Calu3 (cell line): ENCODE measurements around the gene KATNB1. TPM values are rescaled to one million over a fixed set of nuclear protein-coding genes. Genes with fewer than 3 reads are reported as not detected.

Experiments used
- BruUV-seq: library from RNA; stranded (reverse); fragments of 400-500 nt; replicated peaks from 2 replicates; lab custom pipeline; 2021; lab: Mats Ljungman, UMichigan
- CTCF ChIA-PET: fragments of 300-600 bp; sonication (Branson Sonifier 250); formaldehyde crosslinking; loops from one replicate; lab custom pipeline; 2022; ENCODE audit warnings: antibody characterized with exemption; lab: Charles Lee
- DNase-seq: peaks from one replicate; pipeline ENCODE4 v3.0.0; 2022
- H3K27ac Mint-ChIP-seq: one replicate; pipeline ENCODE4 v1.8.0; 2022; ENCODE audit warnings: mixed read lengths; ENCODE audit not compliant: unreplicated experiment
- H3K27me3 Mint-ChIP-seq: one replicate; pipeline ENCODE4 v1.8.0; 2022; ENCODE audit warnings: mixed read lengths; ENCODE audit not compliant: unreplicated experiment
- H3K36me3 Mint-ChIP-seq: one replicate; pipeline ENCODE4 v1.8.0; 2022; ENCODE audit warnings: mild to moderate bottlenecking, moderate library complexity, mixed read lengths; ENCODE audit not compliant: insufficient read depth, unreplicated experiment
- H3K4me1 Mint-ChIP-seq: one replicate; pipeline ENCODE4 v1.8.0; 2022; ENCODE audit warnings: mild to moderate bottlenecking, low read depth, mixed read lengths; ENCODE audit not compliant: unreplicated experiment
- H3K4me3 Mint-ChIP-seq: one replicate; pipeline ENCODE4 v1.8.0; 2022; ENCODE audit warnings: mild to moderate bottlenecking, low read depth, moderate library complexity, mixed read lengths; ENCODE audit not compliant: unreplicated experiment
- H3K9me3 Mint-ChIP-seq: one replicate; pipeline ENCODE4 v1.8.0; 2022; ENCODE audit warnings: low read depth, mixed read lengths; ENCODE audit not compliant: unreplicated experiment
- CTCF ChIP-seq: fragments of 200-600 bp; IDR thresholded peaks from one replicate; pipeline ENCODE4 v1.8.0; 2022; ENCODE audit warnings: antibody characterized with exemption; ENCODE audit not compliant: unreplicated experiment
- intact Hi-C: fragments of 100-400 bp; cut with micrococcal nuclease; formaldehyde crosslinking; loops from one replicate; pipeline ENCODE4 v1.10.0; 2022; ENCODE audit not compliant: unreplicated experiment
- total RNA-seq: library from RNA; stranded (reverse); gene quantifications from 2 replicates; pipeline ENCODE4 v1.2.3, GENCODE V29; 2022

The KATNB1 gene
- total RNA-seq, 1 experiment from 2014 or later = 28.6 TPM

DNA sequence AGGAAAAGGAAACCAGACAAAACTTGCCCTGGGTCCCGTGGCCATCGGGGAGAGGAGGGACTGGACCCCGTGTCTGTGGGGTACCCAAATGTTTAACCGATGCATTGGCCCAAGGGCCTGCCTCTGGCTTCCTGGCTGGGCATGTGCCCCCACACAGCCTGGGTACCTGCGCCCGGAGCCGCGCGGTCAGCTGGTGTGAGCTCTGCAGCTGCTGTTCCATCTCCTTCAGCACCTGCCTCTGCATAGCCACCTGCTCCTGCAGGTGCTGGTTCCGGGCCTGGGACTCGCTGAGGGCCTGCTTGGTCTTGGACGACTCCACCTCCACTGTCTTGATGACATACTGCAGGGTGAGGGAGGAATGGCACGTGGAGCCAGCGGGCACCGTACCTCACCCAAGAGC, 34.8 kb downstream of the KATNB1 start:
- no peak for TF ChIP-seq CTCF
- no peak for DNase-seq
- Mint-ChIP-seq H3K4me3 (no peak overlapping the region), H3K27ac (no peak overlapping the region), H3K36me3 (peaks cover 11% of the 10 kb centered on the region), H3K9me3 (no peaks in the 10 kb centered on the region), H3K27me3 (no peaks in the 10 kb centered on the region), H3K4me1 (no peaks in the 10 kb centered on the region)
- intact Hi-C loops = no loop called here
- CTCF ChIA-PET = interaction anchor here (0.6 kb wide), 1 partner anchor 1068 kb away, joined by 3 read pairs; no protein-coding TSS in a partner anchor
- BruUV-seq = no TSS peak

DNA sequence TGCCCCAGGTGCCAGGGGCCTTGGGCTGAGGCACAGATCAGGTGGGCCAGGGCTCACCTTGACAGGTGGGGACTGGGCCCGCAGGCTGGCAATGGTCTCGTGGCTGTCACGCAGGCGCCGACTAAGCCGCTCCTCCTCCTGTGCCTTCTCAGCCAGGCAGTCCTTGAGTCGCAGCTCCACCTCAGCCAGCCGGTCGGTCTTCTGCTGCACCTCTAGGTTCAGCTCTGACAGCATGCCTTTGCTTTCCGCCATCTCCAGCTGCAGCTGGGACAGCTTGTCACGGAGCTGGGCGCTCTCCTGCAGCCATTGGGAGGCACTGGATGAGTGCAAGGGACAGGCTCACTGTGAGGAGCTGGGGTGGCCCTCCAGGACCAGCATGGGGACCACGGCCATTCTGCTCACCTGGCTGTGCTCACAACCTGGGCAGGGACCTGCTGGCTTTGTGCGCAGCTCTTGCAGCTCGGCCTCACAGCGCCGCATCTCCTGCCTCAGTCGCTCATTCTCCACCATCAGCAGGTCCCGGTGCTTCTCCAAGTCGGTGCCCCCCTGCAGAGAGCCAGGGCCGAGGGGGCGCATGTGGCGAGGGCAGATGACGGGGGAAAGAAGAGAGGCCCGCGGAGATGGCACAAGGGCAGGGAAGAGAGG, 35.7 kb downstream of the KATNB1 start:
- CTCF ChIA-PET = interaction anchor here (0.6 to 1.4 kb wide), 3 partner anchors 11 to 162 kb away, joined by 3 to 4 read pairs (median 3); no protein-coding TSS in a partner anchor
- no peak for TF ChIP-seq CTCF
- DNase-seq = no peak
- BruUV-seq = no TSS peak
- Mint-ChIP-seq H3K4me1 (no peaks in the 10 kb centered on the region), H3K27ac (no peak overlapping the region), H3K27me3 (no peaks in the 10 kb centered on the region), H3K36me3 (peaks cover 2% of the 10 kb centered on the region), H3K9me3 (no peaks in the 10 kb centered on the region), H3K4me3 (no peak overlapping the region)
- intact Hi-C loops = no loop called here

DNA sequence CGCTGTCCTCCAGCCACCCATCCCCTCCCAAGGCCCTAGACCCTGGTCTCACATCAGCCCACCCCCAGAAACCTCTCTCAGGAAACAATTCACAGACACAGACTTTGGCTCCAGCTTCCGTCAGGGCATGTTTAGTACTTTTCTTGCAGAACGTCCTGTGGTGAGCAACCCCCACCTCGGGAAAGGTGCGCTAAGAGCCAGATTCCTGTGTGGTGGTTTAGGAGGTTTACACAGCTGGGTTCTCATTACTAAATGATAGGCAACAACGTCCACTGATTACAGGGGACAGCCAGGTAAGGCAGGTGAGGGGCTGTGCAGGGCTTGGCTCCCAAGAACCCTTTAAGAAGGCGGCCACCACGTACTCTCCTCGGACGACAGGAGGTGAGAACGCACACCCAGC, 37.4 kb downstream of the KATNB1 start:
- no TSS peak for BruUV-seq
- H3K4me3 Mint-ChIP-seq = no peak overlapping the region
- TF ChIP-seq CTCF = no peak
- CTCF ChIA-PET = interaction anchor here (1.4 kb wide), 1 partner anchor 9 kb away, joined by 4 read pairs; no protein-coding TSS in a partner anchor
- intact Hi-C loops = no loop called here
- no peak overlapping the region for H3K27ac Mint-ChIP-seq
- H3K9me3 Mint-ChIP-seq = no peaks in the 10 kb centered on the region
- H3K36me3 Mint-ChIP-seq = peaks cover 5% of the 10 kb centered on the region
- H3K27me3 Mint-ChIP-seq = no peaks in the 10 kb centered on the region
- no peak for DNase-seq
- no peaks in the 10 kb centered on the region for H3K4me1 Mint-ChIP-seq

GRCh38 chr16:57773655-57774295, 38.2 kb downstream of the KATNB1 start:
- Mint-ChIP-seq H3K36me3 (peaks cover 8% of the 10 kb centered on the region), H3K27ac (no peak overlapping the region), H3K4me1 (peaks cover under 1% of the 10 kb centered on the region), H3K9me3 (no peaks in the 10 kb centered on the region), H3K27me3 (no peaks in the 10 kb centered on the region), H3K4me3 (no peak overlapping the region)
- no peak for TF ChIP-seq CTCF
- intact Hi-C loops = no loop called here
- no TSS peak for BruUV-seq
- CTCF ChIA-PET = no interaction called here
- DNase-seq = no peak
